ENCODE data around the gene ADGRG2. TPM values are rescaled to one million over a fixed set of nuclear protein-coding genes. Genes with fewer than 3 reads are reported as not detected.

ADGRG2 gene
- polyA plus RNA-seq, 1 donor from 2014 or later = 0.05 TPM

DNA sequence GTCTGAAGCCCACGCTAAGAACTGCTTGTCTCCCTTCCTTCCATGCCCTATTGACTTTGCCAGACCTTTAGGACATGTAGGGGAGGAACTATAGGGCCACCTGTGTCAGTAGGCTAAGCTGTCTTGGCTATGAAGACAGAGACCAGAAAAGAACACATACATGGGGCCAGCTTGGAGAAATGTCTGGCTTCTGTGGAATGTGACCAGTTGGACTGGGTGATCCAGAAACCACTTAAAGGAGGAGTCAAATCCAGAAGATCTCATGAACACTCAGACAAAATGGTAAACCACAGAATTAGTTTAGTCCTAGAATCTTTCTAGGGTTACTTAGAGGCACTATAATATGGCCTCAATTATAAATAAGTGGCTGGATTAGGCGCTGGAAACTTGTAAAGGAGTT, 180.4 kb downstream of the ADGRG2 start:
- no peaks in the 10 kb centered on the region for H3K79me2 ChIP-seq (replicated peaks; ENCODE audit: insufficient read depth, low read length)
- H3K27ac ChIP-seq (ENCODE audit: low read length) = no peak overlapping the region
- H3K27me3 ChIP-seq (ENCODE audit: insufficient read depth, low read depth, low read length) = no peaks in the 10 kb centered on the region
- H4K20me1 ChIP-seq (ENCODE audit: insufficient read depth) = no peaks in the 10 kb centered on the region
- H3K9me3 ChIP-seq (ENCODE audit: low read length) = no peaks in the 10 kb centered on the region
- no peak overlapping the region for H3K4me3 ChIP-seq (ENCODE audit: low read length)
- H3K9me2 ChIP-seq (ENCODE audit: insufficient read depth, low read length) = no peaks in the 10 kb centered on the region
- no peak overlapping the region for H2AFZ ChIP-seq (ENCODE audit: low read depth, low read length)
- H3K4me2 ChIP-seq (ENCODE audit: low read length) = no peak overlapping the region
- TF ChIP-seq, protein P1, sequence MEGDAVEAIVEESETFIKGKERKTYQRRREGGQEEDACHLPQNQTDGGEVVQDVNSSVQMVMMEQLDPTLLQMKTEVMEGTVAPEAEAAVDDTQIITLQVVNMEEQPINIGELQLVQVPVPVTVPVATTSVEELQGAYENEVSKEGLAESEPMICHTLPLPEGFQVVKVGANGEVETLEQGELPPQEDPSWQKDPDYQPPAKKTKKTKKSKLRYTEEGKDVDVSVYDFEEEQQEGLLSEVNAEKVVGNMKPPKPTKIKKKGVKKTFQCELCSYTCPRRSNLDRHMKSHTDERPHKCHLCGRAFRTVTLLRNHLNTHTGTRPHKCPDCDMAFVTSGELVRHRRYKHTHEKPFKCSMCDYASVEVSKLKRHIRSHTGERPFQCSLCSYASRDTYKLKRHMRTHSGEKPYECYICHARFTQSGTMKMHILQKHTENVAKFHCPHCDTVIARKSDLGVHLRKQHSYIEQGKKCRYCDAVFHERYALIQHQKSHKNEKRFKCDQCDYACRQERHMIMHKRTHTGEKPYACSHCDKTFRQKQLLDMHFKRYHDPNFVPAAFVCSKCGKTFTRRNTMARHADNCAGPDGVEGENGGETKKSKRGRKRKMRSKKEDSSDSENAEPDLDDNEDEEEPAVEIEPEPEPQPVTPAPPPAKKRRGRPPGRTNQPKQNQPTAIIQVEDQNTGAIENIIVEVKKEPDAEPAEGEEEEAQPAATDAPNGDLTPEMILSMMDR (IDR thresholded peaks at IDR 0.05; ENCODE audit: poor library complexity, severe bottlenecking) = no peak
- TF ChIP-seq MXI1 (conservative IDR thresholded peaks at IDR 0.05; ENCODE audit: poor library complexity, severe bottlenecking) (no peak), SMC3 (conservative IDR thresholded peaks at IDR 0.05; ENCODE audit: poor library complexity) (no peak), TAF1 (IDR thresholded peaks at IDR 0.05; ENCODE audit: low read depth) (no peak), EP300 (conservative IDR thresholded peaks at IDR 0.05; ENCODE audit: poor library complexity, severe bottlenecking) (no peak), EZH2 (IDR thresholded peaks at IDR 0.05; ENCODE audit: borderline replicate concordance, insufficient read depth, low read length, poor library complexity, severe bottlenecking) (no peak), RAD21 (conservative IDR thresholded peaks at IDR 0.05) (no peak), POLR2AphosphoS5 (IDR thresholded peaks at IDR 0.05) (no peak)
- TF ChIP-seq, protein P2, sequence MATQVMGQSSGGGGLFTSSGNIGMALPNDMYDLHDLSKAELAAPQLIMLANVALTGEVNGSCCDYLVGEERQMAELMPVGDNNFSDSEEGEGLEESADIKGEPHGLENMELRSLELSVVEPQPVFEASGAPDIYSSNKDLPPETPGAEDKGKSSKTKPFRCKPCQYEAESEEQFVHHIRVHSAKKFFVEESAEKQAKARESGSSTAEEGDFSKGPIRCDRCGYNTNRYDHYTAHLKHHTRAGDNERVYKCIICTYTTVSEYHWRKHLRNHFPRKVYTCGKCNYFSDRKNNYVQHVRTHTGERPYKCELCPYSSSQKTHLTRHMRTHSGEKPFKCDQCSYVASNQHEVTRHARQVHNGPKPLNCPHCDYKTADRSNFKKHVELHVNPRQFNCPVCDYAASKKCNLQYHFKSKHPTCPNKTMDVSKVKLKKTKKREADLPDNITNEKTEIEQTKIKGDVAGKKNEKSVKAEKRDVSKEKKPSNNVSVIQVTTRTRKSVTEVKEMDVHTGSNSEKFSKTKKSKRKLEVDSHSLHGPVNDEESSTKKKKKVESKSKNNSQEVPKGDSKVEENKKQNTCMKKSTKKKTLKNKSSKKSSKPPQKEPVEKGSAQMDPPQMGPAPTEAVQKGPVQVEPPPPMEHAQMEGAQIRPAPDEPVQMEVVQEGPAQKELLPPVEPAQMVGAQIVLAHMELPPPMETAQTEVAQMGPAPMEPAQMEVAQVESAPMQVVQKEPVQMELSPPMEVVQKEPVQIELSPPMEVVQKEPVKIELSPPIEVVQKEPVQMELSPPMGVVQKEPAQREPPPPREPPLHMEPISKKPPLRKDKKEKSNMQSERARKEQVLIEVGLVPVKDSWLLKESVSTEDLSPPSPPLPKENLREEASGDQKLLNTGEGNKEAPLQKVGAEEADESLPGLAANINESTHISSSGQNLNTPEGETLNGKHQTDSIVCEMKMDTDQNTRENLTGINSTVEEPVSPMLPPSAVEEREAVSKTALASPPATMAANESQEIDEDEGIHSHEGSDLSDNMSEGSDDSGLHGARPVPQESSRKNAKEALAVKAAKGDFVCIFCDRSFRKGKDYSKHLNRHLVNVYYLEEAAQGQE (IDR thresholded peaks at IDR 0.05; ENCODE audit: borderline replicate concordance) = no peak
- H3F3A ChIP-seq (ENCODE audit: insufficient read depth, low read length, poor library complexity, severe bottlenecking) = no peaks in the 10 kb centered on the region
- no peaks in the 10 kb centered on the region for H3K36me3 ChIP-seq (ENCODE audit: insufficient read depth, low read length)
- no peak overlapping the region for H3K9ac ChIP-seq (ENCODE audit: low read length)

Other genes with a start within 250 kb of the ADGRG2 start
- gene PHKA2, start 138.4 kb downstream of the ADGRG2 start, polyA plus RNA-seq = 9.6 TPM in 2 replicates
- 224 and 241 TPM in 2 replicates for gene PDHA1, start 221.5 kb upstream of the ADGRG2 start, polyA plus RNA-seq